Spleen (tissue), 11 donors: ENCODE results near the gene GALNT18. TPM values are rescaled to one million over a fixed set of nuclear protein-coding genes. Genes with fewer than 3 reads are reported as not detected.

Experiments
- DNase-seq: peaks from one replicate; pipeline ENCODE4 v3.0.0-alpha.2; 2020
- H3K27ac ChIP-seq, 8 donors: fragments of 200-600 bp; sonication (generic) in 7 of 8; 1 replicate in 4 of 8; 2 replicates in 4 of 8; pipeline versions ENCODE4 v1.5.0 to v1.8.0; 2016 to 2021; ENCODE audit warnings: inconsistent platforms in 4 of 8, mild to moderate bottlenecking in 4 of 8, moderate library complexity in 1 of 8
- H3K27me3 ChIP-seq, 7 donors: fragments of 200-600 bp; sonication (generic) in 6 of 7; replicated peaks in 1 of 7; 1 replicate in 4 of 7; 2 replicates in 3 of 7; pipeline versions ENCODE4 v1.5.0 to v1.8.0; 2016 to 2021; ENCODE audit warnings: inconsistent platforms in 3 of 7, mild to moderate bottlenecking in 1 of 7
- H3K36me3 ChIP-seq, 6 donors: fragments of 200-600 bp; sonication (generic) in 5 of 6; 1 replicate in 4 of 6; 2 replicates in 2 of 6; pipeline versions ENCODE4 v1.5.0 to v1.8.0; 2016 to 2021; ENCODE audit warnings: inconsistent platforms in 2 of 6
- H3K4me1 ChIP-seq, 6 donors: fragments of 200-600 bp; sonication (generic) in 5 of 6; 1 replicate in 3 of 6; 2 replicates in 3 of 6; pipeline versions ENCODE4 v1.5.0 to v1.8.0; 2016 to 2021; ENCODE audit warnings: inconsistent platforms in 3 of 6
- H3K4me3 ChIP-seq, 8 donors: fragments of 200-600 bp; sonication (generic) in 7 of 8; 1 replicate in 4 of 8; 2 replicates in 4 of 8; pipeline versions ENCODE4 v1.5.0 to v1.8.0; 2016 to 2021; ENCODE audit warnings: inconsistent platforms in 4 of 8, mild to moderate bottlenecking in 4 of 8, moderate library complexity in 2 of 8
- H3K9me3 ChIP-seq, 8 donors: fragments of 200-600 bp; sonication (generic) in 7 of 8; 1 replicate in 4 of 8; 2 replicates in 4 of 8; pipeline versions ENCODE4 v1.5.0 to v1.8.0; 2016 to 2021; ENCODE audit warnings: inconsistent platforms in 4 of 8
- POLR2A ChIP-seq, 3 donors: fragments of 450-650 bp; IDR thresholded peaks; one replicate each; pipeline ENCODE4 v1.5.1; 2017; ENCODE audit warnings: antibody characterized with exemption in 3 of 3, mild to moderate bottlenecking in 1 of 3
- POLR2AphosphoS5 ChIP-seq, 3 donors: sonication (generic); formaldehyde crosslinking; IDR thresholded peaks; one replicate each; pipeline ENCODE4 v1.5.1; 2017; ENCODE audit warnings: antibody characterized with exemption in 3 of 3
- WGBS, 5 donors: extraction: QIAGEN DNeasy Blood & Tissue Kit in 3 of 5; methylation state at CpG; one replicate each; pipeline versions ENCODE4 v1.1.5 to v1.1.7; 2013 to 2018; 5-methylcytosine and 5-hydroxymethylcytosine counted together
- intact Hi-C: fragments of 100-400 bp; cut with DNase I; formaldehyde crosslinking; loops from one replicate; pipeline ENCODE4 v1.15.0; 2023; ENCODE audit warnings: low total_unique reads
- polyA plus RNA-seq, 3 donors: library from polyadenylated mRNA; stranded (reverse); fragments of 200-250 nt; gene quantifications; one replicate each; pipeline ENCODE4 v1.2.1, GENCODE V29; 2013
- total RNA-seq, 7 donors: library from RNA; depleted of rRNA in 3 of 7; stranded (reverse); fragments of >200 nt in 3 of 7; fragmentation: NEBNext Ultra II Directional in 4 of 7; extraction: Animal tissue kit (Norgen Biotek cat#: 25700) in 4 of 7; gene quantifications; one replicate each; pipeline versions ENCODE4 v1.1.0 to v1.2.1, GENCODE V29; 2016 to 2021
- TF ChIP-seq, protein P1 (sequence below), 11 experiments: fragments of 200-600 bp in 7 of 11; fragments of 450-650 bp in 4 of 11; sonication (generic) in 4 of 11; IDR thresholded peaks in 8 of 11; conservative IDR thresholded peaks in 3 of 11; 1 replicate in 7 of 11; 2 replicates in 4 of 11; pipeline versions ENCODE4 v1.4.0 to v1.8.0; 2016 to 2021; ENCODE audit warnings: antibody characterized with exemption in 11 of 11, inconsistent platforms in 4 of 11, mild to moderate bottlenecking in 1 of 11
- donor health status: healthy with polysubstance abuse.
- donor health status: DM: no; HTN: no; CAD: no; lungs with moderate emphysema.
- donor health status: DM: no; HTN: no; CAD: no.
- donor health status: Bipolar disorder and iron deficiency.
- donor health status: healthy.
- donor health status: DM: no; HTN: no; CAD: no.
- donor health status: DM: yes; HTN: yes; CAD: no.

GALNT18 gene
- total and polyA plus RNA-seq, 10 donors, result 0.87 to 6.9 (median 3.9) TPM

DNA sequence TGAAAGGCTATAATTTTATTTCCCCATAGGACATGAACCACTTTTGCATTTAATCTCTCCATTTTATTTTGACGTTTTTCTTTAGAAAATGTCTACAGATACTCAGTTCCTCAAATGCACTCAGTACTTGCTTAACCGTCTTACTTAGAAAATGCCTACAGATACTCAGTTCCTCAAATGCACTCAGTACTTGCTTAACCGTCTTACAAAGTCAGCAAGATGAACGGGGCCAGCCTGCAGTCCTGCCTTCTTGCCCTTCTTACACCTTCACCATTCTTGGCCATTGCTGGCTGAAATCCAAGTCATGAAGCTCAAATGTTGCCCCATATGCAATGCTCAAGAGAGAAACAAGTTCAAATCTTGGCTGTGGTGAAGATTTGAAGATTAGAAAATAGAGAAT lies 302.8 kb downstream of the GALNT18 start:
- Histone ChIP-seq H3K27me3 (no peaks in the 10 kb centered on the region), H3K4me3 (no peak overlapping the region), H3K9me3 (peaks cover 0 to 16% (median 13%) of the 10 kb centered on the region in 8 donors), H3K36me3 (no peaks in the 10 kb centered on the region), H3K4me1 (peaks cover 0 to 4% (median 0%) of the 10 kb centered on the region in 6 donors), H3K27ac (peak overlapping the region in 1 of 8 donors; percentile 3)
- TF ChIP-seq, protein P1, sequence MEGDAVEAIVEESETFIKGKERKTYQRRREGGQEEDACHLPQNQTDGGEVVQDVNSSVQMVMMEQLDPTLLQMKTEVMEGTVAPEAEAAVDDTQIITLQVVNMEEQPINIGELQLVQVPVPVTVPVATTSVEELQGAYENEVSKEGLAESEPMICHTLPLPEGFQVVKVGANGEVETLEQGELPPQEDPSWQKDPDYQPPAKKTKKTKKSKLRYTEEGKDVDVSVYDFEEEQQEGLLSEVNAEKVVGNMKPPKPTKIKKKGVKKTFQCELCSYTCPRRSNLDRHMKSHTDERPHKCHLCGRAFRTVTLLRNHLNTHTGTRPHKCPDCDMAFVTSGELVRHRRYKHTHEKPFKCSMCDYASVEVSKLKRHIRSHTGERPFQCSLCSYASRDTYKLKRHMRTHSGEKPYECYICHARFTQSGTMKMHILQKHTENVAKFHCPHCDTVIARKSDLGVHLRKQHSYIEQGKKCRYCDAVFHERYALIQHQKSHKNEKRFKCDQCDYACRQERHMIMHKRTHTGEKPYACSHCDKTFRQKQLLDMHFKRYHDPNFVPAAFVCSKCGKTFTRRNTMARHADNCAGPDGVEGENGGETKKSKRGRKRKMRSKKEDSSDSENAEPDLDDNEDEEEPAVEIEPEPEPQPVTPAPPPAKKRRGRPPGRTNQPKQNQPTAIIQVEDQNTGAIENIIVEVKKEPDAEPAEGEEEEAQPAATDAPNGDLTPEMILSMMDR (IDR thresholded peaks at IDR 0.05 in 8 of 11, conservative IDR thresholded peaks at IDR 0.05 in 3 of 11), result no peak
- no peak for TF ChIP-seq POLR2A (IDR thresholded peaks at IDR 0.05)
- no peak for TF ChIP-seq POLR2AphosphoS5 (IDR thresholded peaks at IDR 0.05)
- DNase-seq, result no peak
- WGBS, 5 donors, result 30 to 48% (median 39%) methylated on average over 4 of the region's 4 CpGs
- intact Hi-C loops, result no loop called here

DNA sequence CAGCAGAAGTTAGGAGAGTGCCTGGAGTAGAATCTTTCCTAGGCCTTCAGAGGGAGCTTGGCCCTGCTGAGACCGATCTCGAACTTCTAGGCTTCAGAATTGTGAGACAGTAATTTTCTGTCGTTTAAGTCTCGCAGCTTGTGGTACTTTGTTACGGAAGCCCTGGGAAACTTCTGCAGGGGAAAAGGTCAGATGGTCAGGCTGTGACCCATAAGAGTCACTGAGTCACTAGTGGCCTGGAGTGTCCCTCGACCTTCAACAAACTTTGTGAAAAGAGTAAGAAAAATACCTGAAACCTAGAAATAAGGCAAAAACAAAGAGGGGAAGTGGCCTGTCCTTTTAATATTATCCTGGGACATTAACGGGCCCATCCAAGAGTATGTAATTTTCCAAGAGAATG lies 303.3 kb downstream of the GALNT18 start:
- Histone ChIP-seq H3K9me3 (peaks cover 0 to 15% (median 11%) of the 10 kb centered on the region in 8 donors), H3K36me3 (no peaks in the 10 kb centered on the region), H3K27me3 (no peaks in the 10 kb centered on the region), H3K4me3 (no peak overlapping the region), H3K27ac (no peak overlapping the region), H3K4me1 (peaks cover 0 to 9% (median 0%) of the 10 kb centered on the region in 6 donors)
- 88 to 92% (median 92%) methylated on average over 7 of the region's 7 CpGs for WGBS, 5 donors
- TF ChIP-seq POLR2AphosphoS5 (IDR thresholded peaks at IDR 0.05) (no peak), POLR2A (IDR thresholded peaks at IDR 0.05) (no peak)
- TF ChIP-seq, protein P1 (IDR thresholded peaks at IDR 0.05 in 8 of 11, conservative IDR thresholded peaks at IDR 0.05 in 3 of 11), result no peak
- no peak for DNase-seq
- intact Hi-C loops, result no loop called here

DNA sequence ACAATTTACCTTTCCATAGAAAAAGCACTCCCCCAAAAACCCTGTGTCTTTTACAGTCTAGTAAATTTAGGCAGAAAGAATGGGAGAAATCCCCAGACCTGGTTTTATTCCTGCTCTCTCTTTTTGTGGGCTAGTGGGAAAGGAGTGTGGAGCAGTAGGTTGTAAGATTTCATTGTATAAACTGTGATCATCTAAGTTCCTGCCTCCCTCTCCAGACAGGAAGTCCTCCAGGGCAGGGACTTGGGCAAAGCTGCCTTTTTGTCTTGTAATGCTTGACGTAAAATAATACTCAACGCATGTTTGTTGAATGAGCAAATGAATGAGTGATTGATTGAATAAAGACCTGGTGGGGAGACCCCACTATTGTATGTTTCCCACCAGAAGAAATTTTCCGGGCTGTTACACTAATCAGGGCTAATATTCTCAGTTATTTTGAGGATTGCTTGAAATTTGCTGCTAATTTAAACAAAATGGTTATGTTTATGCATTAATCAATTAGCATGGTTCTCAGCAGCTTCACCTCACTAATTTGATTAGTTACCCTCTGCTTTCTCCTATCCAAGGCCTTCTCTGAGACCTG lies 305.1 kb downstream of the GALNT18 start:
- H3K36me3 ChIP-seq, result no peaks in the 10 kb centered on the region
- intact Hi-C loops, result no loop called here
- TF ChIP-seq POLR2AphosphoS5 (IDR thresholded peaks at IDR 0.05), result no peak
- TF ChIP-seq, protein P1 (IDR thresholded peaks at IDR 0.05 in 8 of 11, conservative IDR thresholded peaks at IDR 0.05 in 3 of 11), result no peak
- TF ChIP-seq POLR2A (IDR thresholded peaks at IDR 0.05), result no peak
- no peaks in the 10 kb centered on the region for H3K27me3 ChIP-seq
- 87 to 95% (median 93%) methylated on average over 3 of the region's 3 CpGs for WGBS, 5 donors
- no peak overlapping the region for H3K27ac ChIP-seq
- DNase-seq, result no peak
- H3K4me3 ChIP-seq, result no peak overlapping the region
- no peaks in the 10 kb centered on the region for H3K9me3 ChIP-seq
- peaks cover 0 to 12% (median 0%) of the 10 kb centered on the region in 6 donors for H3K4me1 ChIP-seq

DNA sequence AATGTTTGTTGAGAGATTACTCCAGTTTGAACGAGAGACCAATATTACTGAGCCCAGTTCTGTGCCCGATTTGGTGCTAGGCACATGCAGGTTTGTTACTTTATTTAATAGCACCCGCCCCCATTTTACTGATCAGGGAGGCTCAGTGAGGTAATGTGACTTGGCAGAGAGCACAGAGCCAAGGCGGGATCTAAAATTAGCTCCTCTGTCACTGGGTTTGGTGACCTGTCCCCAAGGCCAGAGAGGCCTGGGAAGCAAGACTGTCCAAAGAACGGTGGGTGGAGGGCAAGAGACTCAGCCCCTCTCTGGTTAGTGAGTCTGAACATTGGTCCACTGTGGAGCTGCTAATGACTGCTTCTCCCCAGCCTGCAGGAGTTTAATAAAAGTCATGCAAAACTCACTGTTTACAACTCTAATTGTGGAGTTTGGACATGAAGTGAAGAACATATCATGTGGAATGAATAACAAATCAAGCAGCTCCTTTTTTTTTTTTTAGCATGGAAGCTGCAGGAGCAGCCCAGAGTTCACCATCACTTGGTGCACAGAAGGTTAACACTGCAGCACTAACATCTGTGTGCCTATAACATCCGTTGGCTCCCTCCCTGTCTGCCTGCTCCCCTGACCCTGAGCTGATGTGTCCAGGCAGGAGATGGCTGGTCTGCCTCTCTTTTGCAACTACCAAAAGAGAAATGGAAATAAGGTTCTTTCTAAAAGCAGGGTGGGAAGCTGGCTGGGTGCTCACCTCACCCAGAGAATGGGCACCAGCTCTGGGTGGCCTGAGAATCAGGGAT lies 307.7 kb downstream of the GALNT18 start:
- Histone ChIP-seq H3K4me3 (no peak overlapping the region), H3K36me3 (no peaks in the 10 kb centered on the region), H3K9me3 (no peaks in the 10 kb centered on the region), H3K27me3 (no peaks in the 10 kb centered on the region), H3K27ac (no peak overlapping the region), H3K4me1 (peaks cover 0 to 18% (median 0%) of the 10 kb centered on the region in 6 donors)
- DNase-seq, result no peak
- intact Hi-C loops, result no loop called here
- WGBS, 5 donors, result 61 to 80% (median 76%) methylated on average over 6 of the region's 6 CpGs
- no peak for TF ChIP-seq POLR2A (IDR thresholded peaks at IDR 0.05)
- no peak for TF ChIP-seq POLR2AphosphoS5 (IDR thresholded peaks at IDR 0.05)
- TF ChIP-seq, protein P1 (IDR thresholded peaks at IDR 0.05 in 8 of 11, conservative IDR thresholded peaks at IDR 0.05 in 3 of 11), result no peak
